Lung (tissue), 12 donors: ENCODE measurements around the gene EYA4. TPM values are rescaled to one million over a fixed set of nuclear protein-coding genes. Genes with fewer than 3 reads are reported as not detected.

Experiments
- ATAC-seq: fragments of 200-7000 bp; cut with Tn5 transposase; one replicate; pipeline ENCODE4 v1.9.1; 2020; ENCODE audit warnings: moderate number of reproducible peaks; ENCODE audit not compliant: insufficient read depth, low FRiP score
- DNase-seq, 3 donors: peaks; one replicate each; pipeline ENCODE4 v3.0.0-alpha.2; 2013 to 2017
- H3K27ac ChIP-seq, 2 donors: one replicate each; pipeline ENCODE4 v1.5.1; 2013; ENCODE audit warnings: mild to moderate bottlenecking in 2 of 2, moderate library complexity in 2 of 2, control low read depth in 1 of 2, inconsistent platforms in 1 of 2, low read depth in 1 of 2, low read length in 1 of 2
- H3K27me3 ChIP-seq, 3 donors: one replicate each; pipeline ENCODE4 v1.5.1; 2013; ENCODE audit warnings: low read length in 2 of 3; ENCODE audit not compliant: control insufficient read depth in 3 of 3, insufficient read depth in 3 of 3
- H3K36me3 ChIP-seq, 4 donors: one replicate each; pipeline ENCODE4 v1.5.1; 2013; ENCODE audit warnings: low read length in 4 of 4, mild to moderate bottlenecking in 1 of 4, moderate library complexity in 1 of 4; ENCODE audit not compliant: control insufficient read depth in 4 of 4, insufficient read depth in 4 of 4
- H3K4me1 ChIP-seq, 5 donors: one replicate each; pipeline ENCODE4 v1.5.1; 2013; ENCODE audit warnings: low read length in 5 of 5, mild to moderate bottlenecking in 2 of 5, moderate library complexity in 1 of 5; ENCODE audit not compliant: control insufficient read depth in 5 of 5, insufficient read depth in 5 of 5
- H3K4me3 ChIP-seq: one replicate; pipeline ENCODE4 v1.5.1; 2013; ENCODE audit warnings: mild to moderate bottlenecking, control low read depth, moderate library complexity
- H3K9ac ChIP-seq, 2 donors: one replicate each; pipeline ENCODE4 v1.5.1; 2013; ENCODE audit warnings: low read length in 2 of 2, control low read depth in 1 of 2; ENCODE audit not compliant: insufficient read depth in 1 of 2
- H3K9me3 ChIP-seq, 4 donors: one replicate each; pipeline ENCODE4 v1.5.1; 2013; ENCODE audit warnings: low read length in 3 of 4, mild to moderate bottlenecking in 1 of 4, moderate library complexity in 1 of 4; ENCODE audit not compliant: control insufficient read depth in 4 of 4, insufficient read depth in 3 of 4
- WGBS, 2 donors: extraction: QIAGEN DNeasy Blood & Tissue Kit; methylation state at CpG; one replicate each; pipeline ENCODE4 v1.1.7; 2013; 5-methylcytosine and 5-hydroxymethylcytosine counted together
- polyA plus RNA-seq, 2 donors: library from polyadenylated mRNA; stranded (reverse); fragments of 200-250 nt; gene quantifications; one replicate each; pipeline ENCODE4 v1.2.1, GENCODE V29; 2013
- total RNA-seq, 2 donors: library from RNA; depleted of rRNA in 1 of 2; stranded (reverse); fragments of >200 nt in 1 of 2; gene quantifications; one replicate each; pipeline ENCODE4 v1.2.1, GENCODE V29; 2014 to 2021
- TF ChIP-seq, protein P1 (sequence below): IDR thresholded peaks from 2 replicates; pipeline ENCODE4 v1.5.1; 2012; ENCODE audit warnings: mild to moderate bottlenecking; ENCODE audit errors: control extremely low read depth, extremely low read depth
- donor health status: control.
- donor health status: control.
- donor health status: Bipolar disorder and iron deficiency.
- donor health status: healthy.
- donor health status: DM: yes; HTN: yes; CAD: no.

EYA4 gene
- total and polyA plus RNA-seq, 4 donors: 0.49 to 7.4 (median 2.2) TPM

DNA sequence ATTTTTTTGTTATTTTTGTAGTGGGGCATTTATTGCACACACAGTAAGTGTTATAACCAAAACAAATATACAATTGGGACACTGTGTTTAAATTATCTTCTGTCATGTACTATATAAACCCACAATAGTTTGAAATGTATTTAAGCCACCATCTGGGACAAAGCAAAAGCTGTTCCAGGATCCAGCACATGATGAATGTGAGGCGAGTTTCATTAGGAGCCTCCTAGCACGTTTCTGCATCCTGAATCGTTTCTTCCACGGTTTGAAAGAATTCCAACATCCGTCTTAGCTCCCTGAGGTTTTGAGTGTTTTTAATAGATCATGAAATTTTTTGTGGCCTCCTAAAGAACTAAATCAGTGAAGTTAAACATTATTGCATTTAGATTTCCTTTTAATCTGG, 65.8 kb downstream of the EYA4 start:
- no peaks in the 10 kb centered on the region for H3K4me1 ChIP-seq
- no peak overlapping the region for H3K4me3 ChIP-seq
- no peaks in the 10 kb centered on the region for H3K36me3 ChIP-seq
- no peaks in the 10 kb centered on the region for H3K27me3 ChIP-seq
- ATAC-seq: no peak
- H3K27ac ChIP-seq: no peak overlapping the region
- DNase-seq: peak in 2 of 3 donors; percentile 48 to 66
- H3K9me3 ChIP-seq: no peaks in the 10 kb centered on the region
- no peak overlapping the region for H3K9ac ChIP-seq
- WGBS, 2 donors: 64 to 80% methylated on average over 5 of the region's 5 CpGs
- TF ChIP-seq, protein P1, sequence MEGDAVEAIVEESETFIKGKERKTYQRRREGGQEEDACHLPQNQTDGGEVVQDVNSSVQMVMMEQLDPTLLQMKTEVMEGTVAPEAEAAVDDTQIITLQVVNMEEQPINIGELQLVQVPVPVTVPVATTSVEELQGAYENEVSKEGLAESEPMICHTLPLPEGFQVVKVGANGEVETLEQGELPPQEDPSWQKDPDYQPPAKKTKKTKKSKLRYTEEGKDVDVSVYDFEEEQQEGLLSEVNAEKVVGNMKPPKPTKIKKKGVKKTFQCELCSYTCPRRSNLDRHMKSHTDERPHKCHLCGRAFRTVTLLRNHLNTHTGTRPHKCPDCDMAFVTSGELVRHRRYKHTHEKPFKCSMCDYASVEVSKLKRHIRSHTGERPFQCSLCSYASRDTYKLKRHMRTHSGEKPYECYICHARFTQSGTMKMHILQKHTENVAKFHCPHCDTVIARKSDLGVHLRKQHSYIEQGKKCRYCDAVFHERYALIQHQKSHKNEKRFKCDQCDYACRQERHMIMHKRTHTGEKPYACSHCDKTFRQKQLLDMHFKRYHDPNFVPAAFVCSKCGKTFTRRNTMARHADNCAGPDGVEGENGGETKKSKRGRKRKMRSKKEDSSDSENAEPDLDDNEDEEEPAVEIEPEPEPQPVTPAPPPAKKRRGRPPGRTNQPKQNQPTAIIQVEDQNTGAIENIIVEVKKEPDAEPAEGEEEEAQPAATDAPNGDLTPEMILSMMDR: no peak

DNA sequence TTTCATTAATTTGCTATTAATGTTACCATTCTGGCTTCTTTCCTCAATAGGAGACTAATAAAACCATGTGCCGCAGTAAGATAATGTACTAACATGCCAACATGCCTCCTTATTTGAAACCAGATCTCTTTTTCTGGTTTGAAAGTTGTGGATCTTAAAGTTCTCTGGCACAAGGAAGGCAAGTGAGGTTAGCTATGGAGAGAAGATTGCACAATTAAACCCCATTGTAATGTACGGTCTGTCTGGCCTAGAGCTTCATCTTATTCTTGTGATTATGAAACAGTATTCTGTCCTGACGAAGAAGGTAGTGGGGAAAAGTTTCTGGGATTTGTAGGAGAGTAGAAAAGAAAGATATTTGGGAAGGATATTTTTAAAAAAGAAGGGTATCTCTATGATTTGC, 68.4 kb downstream of the EYA4 start:
- DNase-seq (no peak), ATAC-seq (no peak)
- Histone ChIP-seq H3K4me3 (no peak overlapping the region), H3K9ac (no peak overlapping the region), H3K36me3 (no peaks in the 10 kb centered on the region), H3K27me3 (no peaks in the 10 kb centered on the region), H3K9me3 (no peaks in the 10 kb centered on the region), H3K4me1 (no peaks in the 10 kb centered on the region), H3K27ac (no peak overlapping the region)
- 77 to 79% methylated on average over 3 of the region's 3 CpGs for WGBS, 2 donors
- TF ChIP-seq, protein P1: no peak

DNA sequence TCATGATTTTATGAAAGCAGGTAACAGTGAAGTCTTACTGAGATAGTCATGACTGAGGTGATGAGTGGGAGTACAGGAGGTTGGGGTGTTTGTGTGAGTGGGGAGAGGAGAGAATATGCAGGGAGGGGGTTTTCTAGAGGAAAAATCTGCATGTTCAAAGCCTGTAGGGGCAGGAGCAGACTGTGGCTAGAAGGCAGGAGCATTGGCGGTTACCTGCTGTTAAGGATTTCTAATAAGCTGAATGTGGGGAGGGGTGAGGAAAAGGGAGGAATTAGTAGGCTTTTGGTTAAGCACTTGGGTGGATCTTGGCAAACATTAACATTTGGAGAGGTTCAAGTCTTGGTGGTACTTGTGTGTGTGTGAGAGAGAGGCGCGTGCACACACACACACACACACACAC, 70.8 kb downstream of the EYA4 start:
- Histone ChIP-seq H3K27ac (no peak overlapping the region), H3K36me3 (no peaks in the 10 kb centered on the region), H3K9me3 (no peaks in the 10 kb centered on the region), H3K4me1 (no peaks in the 10 kb centered on the region), H3K27me3 (no peaks in the 10 kb centered on the region), H3K4me3 (no peak overlapping the region), H3K9ac (no peak overlapping the region)
- DNase-seq: no peak
- ATAC-seq: no peak
- WGBS, 2 donors: 58 to 95% methylated on average over 3 of the region's 3 CpGs
- TF ChIP-seq, protein P1: no peak

DNA sequence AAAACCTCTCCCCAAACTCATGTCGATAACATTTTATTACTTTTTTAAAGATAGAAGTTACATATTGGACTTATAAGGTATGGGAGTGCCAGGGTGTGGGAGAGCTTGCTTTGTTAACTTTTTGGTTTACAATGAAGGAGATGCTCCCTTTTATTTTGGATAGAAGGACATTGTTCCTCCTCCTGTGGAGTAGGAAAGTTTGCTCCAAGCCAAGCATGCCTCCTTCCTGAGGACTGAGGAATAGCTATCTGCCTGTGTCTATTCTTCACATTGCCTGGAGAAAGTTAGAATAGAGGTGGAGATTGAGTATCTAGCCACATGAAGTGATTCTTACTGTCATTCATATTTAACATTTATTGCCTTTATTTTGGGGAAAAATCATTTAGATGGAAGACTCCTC, 71.9 kb downstream of the EYA4 start:
- WGBS, 2 donors: 93 to 96% methylated on average over 1 of the region's 1 CpG
- Histone ChIP-seq H3K36me3 (no peaks in the 10 kb centered on the region), H3K9ac (no peak overlapping the region), H3K4me1 (no peaks in the 10 kb centered on the region), H3K27me3 (no peaks in the 10 kb centered on the region), H3K4me3 (no peak overlapping the region), H3K27ac (no peak overlapping the region), H3K9me3 (no peaks in the 10 kb centered on the region)
- ATAC-seq: no peak
- TF ChIP-seq, protein P1: no peak
- no peak for DNase-seq
